Psoas muscle (tissue), 8 donors: ENCODE measurements around the gene ACR. TPM values are rescaled to one million over a fixed set of nuclear protein-coding genes. Genes with fewer than 3 reads are reported as not detected.

Experiments used
- ATAC-seq, 4 donors: fragments of 200-7000 bp; cut with Tn5 transposase; one replicate each; pipeline ENCODE4 v1.9.1; 2020; ENCODE audit warnings: moderate library complexity in 3 of 4, mild to moderate bottlenecking in 2 of 4
- DNase-seq, 2 donors: peaks; one replicate each; pipeline ENCODE4 v3.0.0-alpha.2; 2020
- H3K27ac ChIP-seq: fragments of 200-600 bp; one replicate; pipeline ENCODE4 v1.8.0; 2022
- H3K27me3 ChIP-seq, 3 donors: fragments of 200-600 bp in 1 of 3; one replicate each; pipeline versions ENCODE4 v1.6.1 to v1.8.0; 2013 to 2022; ENCODE audit warnings: low read length in 2 of 3, mild to moderate bottlenecking in 2 of 3, moderate library complexity in 1 of 3; ENCODE audit not compliant: insufficient read depth in 3 of 3
- H3K36me3 ChIP-seq, 2 donors: fragments of 200-600 bp in 1 of 2; one replicate each; pipeline versions ENCODE4 v1.6.1 to v1.8.0; 2013 to 2022; ENCODE audit warnings: low read depth in 1 of 2, mild to moderate bottlenecking in 1 of 2, moderate library complexity in 1 of 2; ENCODE audit not compliant: insufficient read depth in 1 of 2
- H3K4me1 ChIP-seq: fragments of 200-600 bp; one replicate; pipeline ENCODE4 v1.8.0; 2022
- H3K4me3 ChIP-seq: fragments of 200-600 bp; one replicate; pipeline ENCODE4 v1.8.0; 2022; ENCODE audit warnings: mild to moderate bottlenecking
- H3K9me3 ChIP-seq: fragments of 200-600 bp; one replicate; pipeline ENCODE4 v1.8.0; 2022
- CTCF ChIP-seq: fragments of 200-600 bp; IDR thresholded peaks from one replicate; pipeline ENCODE4 v1.8.0; 2022; ENCODE audit warnings: antibody characterized with exemption
- WGBS, 3 donors: extraction: QIAGEN DNeasy Blood & Tissue Kit; methylation state at CpG; one replicate each; pipeline versions ENCODE4 v1.1.6 to v1.1.7; 2013; 5-methylcytosine and 5-hydroxymethylcytosine counted together
- intact Hi-C, 2 donors: fragments of 100-400 bp; cut with DNase I; formaldehyde crosslinking; loops; one replicate each; pipeline versions ENCODE4 v1.11.0 to v1.14.2; 2022
- polyA plus RNA-seq, 3 donors: library from polyadenylated mRNA; stranded (reverse); fragments of 200-250 nt; gene quantifications; one replicate each; pipeline ENCODE4 v1.2.3, GENCODE V29; 2013
- total RNA-seq, 4 donors: library from RNA; stranded (reverse); fragmentation: NEBNext Ultra II Directional in 2 of 4; extraction: Animal tissue kit (Norgen Biotek cat#: 25700) in 2 of 4; gene quantifications; one replicate each; pipeline versions ENCODE4 v1.2.1 to v1.2.4, GENCODE V29; 2021 to 2023
- donor health status: healthy with polysubstance abuse.
- donor health status: DM: no; HTN: no; CAD: no; lungs with moderate emphysema.
- donor health status: Bipolar disorder and iron deficiency.
- donor health status: healthy.
- donor health status: DM: yes; HTN: yes; CAD: no.
- donor health status: DM: no; HTN: no; CAD: no.
- donor health status: DM: no; HTN: no; CAD: no.
- donor health status: DM: yes; HTN: yes; CAD: no.

ACR gene
- total and polyA plus RNA-seq, 7 donors: 0.10 to 0.82 (median 0.26) TPM; not detected in 2

GRCh38 chr22:50696799-50697561 lies 41.0 kb upstream of the ACR start:
- 10 to 21% (median 16%) methylated on average over 19 to 53 of the region's 58 CpGs for WGBS, 3 donors
- Histone ChIP-seq H3K4me3 (peak overlapping the region; percentile 58), H3K36me3 (peaks cover 0 to 5% of the 10 kb centered on the region in 2 donors), H3K27ac (no peak overlapping the region), H3K9me3 (no peaks in the 10 kb centered on the region), H3K27me3 (peaks cover 0 to 6% (median 0%) of the 10 kb centered on the region in 3 donors), H3K4me1 (peaks cover 5% of the 10 kb centered on the region)
- ATAC-seq (peak; percentile 34 to 66 (median 58)), DNase-seq (peak; percentile 23 to 50)
- TF ChIP-seq CTCF: peak; percentile 34
- intact Hi-C loops: no loop called here

GRCh38 chr22:50697667-50698506 lies 40.1 kb upstream of the ACR start:
- H3K27me3 ChIP-seq: peaks cover 0 to 6% (median 0%) of the 10 kb centered on the region in 3 donors
- H3K4me3 ChIP-seq: peak overlapping the region; percentile 52
- ATAC-seq: no peak
- no peak overlapping the region for H3K27ac ChIP-seq
- 16 to 44% (median 20%) methylated on average over 30 to 54 of the region's 54 CpGs for WGBS, 3 donors
- no peak for TF ChIP-seq CTCF
- peaks cover 5% of the 10 kb centered on the region for H3K4me1 ChIP-seq
- H3K9me3 ChIP-seq: no peaks in the 10 kb centered on the region
- peaks cover 0 to 5% of the 10 kb centered on the region in 2 donors for H3K36me3 ChIP-seq
- intact Hi-C loops: no loop called here
- peak; percentile 19 to 41 for DNase-seq

GRCh38 chr22:50698546-50698945 lies 39.5 kb upstream of the ACR start:
- WGBS, 3 donors: 61 to 75% (median 66%) methylated on average over 12 of the region's 12 CpGs
- Histone ChIP-seq H3K4me1 (peaks cover 5% of the 10 kb centered on the region), H3K9me3 (no peaks in the 10 kb centered on the region), H3K4me3 (no peak overlapping the region), H3K27me3 (peaks cover 0 to 6% (median 0%) of the 10 kb centered on the region in 3 donors), H3K27ac (no peak overlapping the region), H3K36me3 (peaks cover 0 to 5% of the 10 kb centered on the region in 2 donors)
- no peak for ATAC-seq
- TF ChIP-seq CTCF: no peak
- intact Hi-C loops: no loop called here
- peak; percentile 14 to 39 for DNase-seq

GRCh38 chr22:50699001-50699755 lies 38.8 kb upstream of the ACR start:
- no peak for TF ChIP-seq CTCF
- Histone ChIP-seq H3K9me3 (no peaks in the 10 kb centered on the region), H3K27me3 (peaks cover 0 to 6% (median 0%) of the 10 kb centered on the region in 3 donors), H3K4me1 (peaks cover 5% of the 10 kb centered on the region), H3K27ac (no peak overlapping the region), H3K36me3 (peaks cover 0 to 8% of the 10 kb centered on the region in 2 donors), H3K4me3 (no peak overlapping the region)
- WGBS, 3 donors: 76 to 87% (median 79%) methylated on average over 15 of the region's 15 CpGs
- intact Hi-C loops: no loop called here
- DNase-seq: peak in 1 of 2 donors; percentile 42
- ATAC-seq: no peak
